Neural cell (in vitro differentiated cells): ENCODE data around the gene PDE9A. TPM values are rescaled to one million over a fixed set of nuclear protein-coding genes. Genes with fewer than 3 reads are reported as not detected.

Source experiments
- H2AFZ ChIP-seq: fragments of 200-600, 300-800 bp; sonication (generic), shearing (Covaris generic); 2 replicates; pipeline ENCODE4 v1.6.0; 2014; ENCODE audit warnings: low read depth, mild to moderate bottlenecking, antibody characterized with exemption, low read length, moderate library complexity
- H3F3A ChIP-seq: fragments of 200-600 bp; shearing (Covaris generic); 2 replicates; pipeline ENCODE4 v1.6.1; 2016; ENCODE audit warnings: mild to moderate bottlenecking, moderate library complexity, mixed read lengths, antibody characterized with exemption, low read length; ENCODE audit not compliant: insufficient read depth, poor library complexity, severe bottlenecking
- H3K27ac ChIP-seq: fragments of 200-600, 300-800 bp; sonication (generic), shearing (Covaris generic); 2 replicates; pipeline ENCODE4 v1.5.1; 2014; ENCODE audit warnings: mild to moderate bottlenecking, low read length, moderate library complexity
- H3K27me3 ChIP-seq: fragments of 300-800, 200-600 bp; sonication (generic), shearing (Covaris generic); 2 replicates; pipeline ENCODE4 v1.6.0; 2014; ENCODE audit warnings: mild to moderate bottlenecking, low read depth, low read length, moderate library complexity; ENCODE audit not compliant: insufficient read depth
- H3K36me3 ChIP-seq: fragments of 300-800, 200-600 bp; sonication (generic), shearing (Covaris generic); 2 replicates; pipeline ENCODE4 v1.5.1; 2014; ENCODE audit warnings: mild to moderate bottlenecking, antibody characterized with exemption, low read length, moderate library complexity; ENCODE audit not compliant: insufficient read depth
- H3K4me2 ChIP-seq: fragments of 300-800, 200-600 bp; sonication (generic), shearing (Covaris generic); 2 replicates; pipeline ENCODE4 v1.6.0; 2014; ENCODE audit warnings: mild to moderate bottlenecking, low read length
- H3K4me3 ChIP-seq: fragments of 300-800, 200-600 bp; sonication (generic), shearing (Covaris generic); 2 replicates; pipeline ENCODE4 v1.5.1; 2014; ENCODE audit warnings: mild to moderate bottlenecking, low read length, moderate library complexity
- H3K79me2 ChIP-seq: fragments of 200-600 bp; shearing (Covaris generic); replicated peaks from 2 replicates; pipeline ENCODE4 v1.6.0; 2014; ENCODE audit warnings: mild to moderate bottlenecking, low read length, moderate library complexity; ENCODE audit not compliant: insufficient read depth
- H3K9ac ChIP-seq: fragments of 300-800, 200-600 bp; sonication (generic), shearing (Covaris generic); 2 replicates; pipeline ENCODE4 v1.6.1; 2016; ENCODE audit warnings: mild to moderate bottlenecking, low read length, mixed read lengths
- H3K9me2 ChIP-seq: fragments of 200-600 bp; shearing (Covaris generic); 2 replicates; pipeline ENCODE4 v1.6.1; 2016; ENCODE audit warnings: mild to moderate bottlenecking, low read length, mixed read lengths; ENCODE audit not compliant: insufficient read depth
- H3K9me3 ChIP-seq: fragments of 200-600, 300-800 bp; sonication (generic), shearing (Covaris generic); 2 replicates; pipeline ENCODE4 v1.6.1; 2016; ENCODE audit warnings: mild to moderate bottlenecking, mixed run types, low read length, moderate library complexity, mixed read lengths
- H4K20me1 ChIP-seq: fragments of 200-600 bp; shearing (Covaris generic); 2 replicates; pipeline ENCODE4 v1.6.1; 2016; ENCODE audit warnings: mild to moderate bottlenecking, mixed run types; ENCODE audit not compliant: insufficient read depth
- EP300 ChIP-seq: fragments of 450-650 bp; conservative IDR thresholded peaks from 2 replicates; pipeline ENCODE4 v1.6.1; 2014; ENCODE audit warnings: antibody characterized with exemption, mild to moderate bottlenecking, moderate library complexity; ENCODE audit not compliant: poor library complexity, severe bottlenecking
- EZH2 ChIP-seq: fragments of 200-600, 300-800 bp; shearing (Covaris generic), sonication (generic); IDR thresholded peaks from 2 replicates; pipeline ENCODE4 v1.6.1; 2014; ENCODE audit warnings: antibody characterized with exemption, low read length, borderline replicate concordance, mild to moderate bottlenecking; ENCODE audit not compliant: insufficient read depth, poor library complexity, severe bottlenecking
- MXI1 ChIP-seq: fragments of 450-650 bp; conservative IDR thresholded peaks from 2 replicates; pipeline ENCODE4 v1.6.1; 2014; ENCODE audit warnings: antibody characterized with exemption, mild to moderate bottlenecking; ENCODE audit not compliant: poor library complexity, severe bottlenecking
- POLR2AphosphoS5 ChIP-seq: IDR thresholded peaks from 2 replicates; pipeline ENCODE4 v1.6.1; 2012
- RAD21 ChIP-seq: fragments of 450-650 bp; conservative IDR thresholded peaks from 2 replicates; pipeline ENCODE4 v1.6.1; 2014; ENCODE audit warnings: antibody characterized with exemption, mild to moderate bottlenecking, moderate library complexity
- SMC3 ChIP-seq: fragments of 450-650 bp; conservative IDR thresholded peaks from 2 replicates; pipeline ENCODE4 v1.6.1; 2014; ENCODE audit warnings: antibody characterized with exemption, mild to moderate bottlenecking, moderate library complexity; ENCODE audit not compliant: poor library complexity
- TAF1 ChIP-seq: IDR thresholded peaks from 2 replicates; pipeline ENCODE4 v1.6.1; 2012; ENCODE audit warnings: low read depth
- polyA plus RNA-seq: library from polyadenylated mRNA; depleted of rRNA; stranded (reverse); fragments of >200 nt; gene quantifications from 2 replicates; pipeline ENCODE4 v1.2.3, GENCODE V29; 2014
- TF ChIP-seq, protein P1 (sequence below): IDR thresholded peaks from 2 replicates; pipeline ENCODE4 v1.6.1; 2012; ENCODE audit warnings: borderline replicate concordance
- TF ChIP-seq, protein P2 (sequence below): fragments of 450-650 bp; IDR thresholded peaks from 2 replicates; pipeline ENCODE4 v1.5.1; 2014; ENCODE audit warnings: antibody characterized with exemption, mild to moderate bottlenecking, moderate library complexity; ENCODE audit not compliant: poor library complexity, severe bottlenecking

The PDE9A gene
- polyA plus RNA-seq, 1 donor from 2014 or later: 32.2 TPM

DNA sequence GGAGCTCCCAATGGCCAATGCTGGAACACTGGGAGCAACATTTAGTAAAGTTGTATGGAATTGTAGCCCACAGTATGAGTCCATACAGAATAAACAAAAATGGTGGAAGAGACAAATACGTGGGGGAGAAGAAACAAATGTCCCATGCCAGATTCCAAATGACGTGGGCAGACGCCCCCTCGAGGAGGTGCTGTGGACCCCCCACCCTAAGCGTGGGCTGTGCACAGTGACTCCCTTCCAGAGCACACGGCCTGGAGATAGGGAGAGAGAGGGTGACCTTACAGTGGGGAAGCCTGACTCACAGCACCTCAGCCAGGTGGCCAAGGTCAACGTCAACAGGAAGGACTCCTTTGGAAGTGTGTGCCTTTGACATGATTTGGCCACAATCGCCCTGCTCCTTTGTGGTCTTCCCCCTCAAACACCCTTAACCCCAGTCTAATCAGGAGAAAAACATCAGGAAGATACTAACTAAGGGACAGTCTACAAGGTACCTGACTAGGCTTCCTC is 13.7 kb upstream of the PDE9A start:
- TF ChIP-seq SMC3 (no peak), POLR2AphosphoS5 (no peak), TAF1 (no peak), MXI1 (no peak), RAD21 (no peak), EZH2 (no peak), EP300 (no peak)
- TF ChIP-seq, protein P1, sequence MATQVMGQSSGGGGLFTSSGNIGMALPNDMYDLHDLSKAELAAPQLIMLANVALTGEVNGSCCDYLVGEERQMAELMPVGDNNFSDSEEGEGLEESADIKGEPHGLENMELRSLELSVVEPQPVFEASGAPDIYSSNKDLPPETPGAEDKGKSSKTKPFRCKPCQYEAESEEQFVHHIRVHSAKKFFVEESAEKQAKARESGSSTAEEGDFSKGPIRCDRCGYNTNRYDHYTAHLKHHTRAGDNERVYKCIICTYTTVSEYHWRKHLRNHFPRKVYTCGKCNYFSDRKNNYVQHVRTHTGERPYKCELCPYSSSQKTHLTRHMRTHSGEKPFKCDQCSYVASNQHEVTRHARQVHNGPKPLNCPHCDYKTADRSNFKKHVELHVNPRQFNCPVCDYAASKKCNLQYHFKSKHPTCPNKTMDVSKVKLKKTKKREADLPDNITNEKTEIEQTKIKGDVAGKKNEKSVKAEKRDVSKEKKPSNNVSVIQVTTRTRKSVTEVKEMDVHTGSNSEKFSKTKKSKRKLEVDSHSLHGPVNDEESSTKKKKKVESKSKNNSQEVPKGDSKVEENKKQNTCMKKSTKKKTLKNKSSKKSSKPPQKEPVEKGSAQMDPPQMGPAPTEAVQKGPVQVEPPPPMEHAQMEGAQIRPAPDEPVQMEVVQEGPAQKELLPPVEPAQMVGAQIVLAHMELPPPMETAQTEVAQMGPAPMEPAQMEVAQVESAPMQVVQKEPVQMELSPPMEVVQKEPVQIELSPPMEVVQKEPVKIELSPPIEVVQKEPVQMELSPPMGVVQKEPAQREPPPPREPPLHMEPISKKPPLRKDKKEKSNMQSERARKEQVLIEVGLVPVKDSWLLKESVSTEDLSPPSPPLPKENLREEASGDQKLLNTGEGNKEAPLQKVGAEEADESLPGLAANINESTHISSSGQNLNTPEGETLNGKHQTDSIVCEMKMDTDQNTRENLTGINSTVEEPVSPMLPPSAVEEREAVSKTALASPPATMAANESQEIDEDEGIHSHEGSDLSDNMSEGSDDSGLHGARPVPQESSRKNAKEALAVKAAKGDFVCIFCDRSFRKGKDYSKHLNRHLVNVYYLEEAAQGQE: no peak
- TF ChIP-seq, protein P2, sequence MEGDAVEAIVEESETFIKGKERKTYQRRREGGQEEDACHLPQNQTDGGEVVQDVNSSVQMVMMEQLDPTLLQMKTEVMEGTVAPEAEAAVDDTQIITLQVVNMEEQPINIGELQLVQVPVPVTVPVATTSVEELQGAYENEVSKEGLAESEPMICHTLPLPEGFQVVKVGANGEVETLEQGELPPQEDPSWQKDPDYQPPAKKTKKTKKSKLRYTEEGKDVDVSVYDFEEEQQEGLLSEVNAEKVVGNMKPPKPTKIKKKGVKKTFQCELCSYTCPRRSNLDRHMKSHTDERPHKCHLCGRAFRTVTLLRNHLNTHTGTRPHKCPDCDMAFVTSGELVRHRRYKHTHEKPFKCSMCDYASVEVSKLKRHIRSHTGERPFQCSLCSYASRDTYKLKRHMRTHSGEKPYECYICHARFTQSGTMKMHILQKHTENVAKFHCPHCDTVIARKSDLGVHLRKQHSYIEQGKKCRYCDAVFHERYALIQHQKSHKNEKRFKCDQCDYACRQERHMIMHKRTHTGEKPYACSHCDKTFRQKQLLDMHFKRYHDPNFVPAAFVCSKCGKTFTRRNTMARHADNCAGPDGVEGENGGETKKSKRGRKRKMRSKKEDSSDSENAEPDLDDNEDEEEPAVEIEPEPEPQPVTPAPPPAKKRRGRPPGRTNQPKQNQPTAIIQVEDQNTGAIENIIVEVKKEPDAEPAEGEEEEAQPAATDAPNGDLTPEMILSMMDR: no peak
- no peaks in the 10 kb centered on the region for H3F3A ChIP-seq
- H3K27me3 ChIP-seq: no peaks in the 10 kb centered on the region
- H2AFZ ChIP-seq: no peak overlapping the region
- H3K9me2 ChIP-seq: no peaks in the 10 kb centered on the region
- H3K4me2 ChIP-seq: no peak overlapping the region
- H3K79me2 ChIP-seq: no peaks in the 10 kb centered on the region
- no peaks in the 10 kb centered on the region for H4K20me1 ChIP-seq
- H3K36me3 ChIP-seq: no peaks in the 10 kb centered on the region
- H3K27ac ChIP-seq: no peak overlapping the region
- no peak overlapping the region for H3K4me3 ChIP-seq
- no peak overlapping the region for H3K9ac ChIP-seq
- H3K9me3 ChIP-seq: no peaks in the 10 kb centered on the region

DNA sequence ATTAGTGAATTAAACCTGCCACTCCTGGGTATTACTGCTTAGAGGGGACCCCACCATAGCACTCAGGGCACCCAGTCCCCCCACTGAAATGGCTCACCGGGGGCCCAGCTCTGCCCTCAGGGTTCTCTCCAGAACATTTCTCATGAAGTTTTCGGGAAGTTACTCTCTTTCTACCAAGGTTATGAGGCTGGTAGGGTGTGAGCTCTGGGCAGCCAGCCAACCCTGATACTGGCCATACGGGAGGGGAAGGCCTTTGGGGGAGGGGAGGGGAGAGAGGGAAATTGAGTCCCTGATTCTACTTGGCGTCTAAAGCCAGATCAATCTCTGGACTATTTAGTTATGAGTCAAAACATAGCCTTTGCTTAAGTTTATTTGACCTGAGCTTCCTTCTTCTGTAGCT is 12.9 kb upstream of the PDE9A start:
- TF ChIP-seq EZH2 (no peak), RAD21 (no peak), POLR2AphosphoS5 (no peak), MXI1 (no peak), TAF1 (no peak), EP300 (no peak), SMC3 (no peak)
- TF ChIP-seq, protein P2: no peak
- TF ChIP-seq, protein P1: no peak
- Histone ChIP-seq H2AFZ (no peak overlapping the region), H3K36me3 (no peaks in the 10 kb centered on the region), H3K9me3 (no peaks in the 10 kb centered on the region), H3K4me2 (peak overlapping the region; percentile 35), H4K20me1 (no peaks in the 10 kb centered on the region), H3K79me2 (no peaks in the 10 kb centered on the region), H3K9ac (peak overlapping the region; percentile 60), H3K4me3 (no peak overlapping the region), H3K27ac (peak overlapping the region; percentile 84), H3K27me3 (no peaks in the 10 kb centered on the region), H3K9me2 (no peaks in the 10 kb centered on the region), H3F3A (no peaks in the 10 kb centered on the region)
